ENCODE data around the gene FXYD7.

The FXYD7 gene

GRCh38 chr19:35168196-35168595 lies 25.1 kb downstream of the FXYD7 start:
- no peak for DNase-seq (ENCODE audit: low read depth)
- H3K4me3 ChIP-seq (ENCODE audit: low read depth, low read length): no peak overlapping the region
- no peak for TF ChIP-seq CTCF (conservative IDR thresholded peaks at IDR 0.05; ENCODE audit: low read depth, low read length)

- no peak for DNase-seq (ENCODE audit: low read depth)
- no peak overlapping the region for H3K4me3 ChIP-seq (ENCODE audit: low read depth, low read length)
- no peak for TF ChIP-seq CTCF (conservative IDR thresholded peaks at IDR 0.05; ENCODE audit: low read depth, low read length)
These were observed 26.4 kb downstream of the FXYD7 start for GRCh38 chr19:35169221-35169995.

- TF ChIP-seq CTCF (conservative IDR thresholded peaks at IDR 0.05; ENCODE audit: low read depth, low read length): no peak
- H3K4me3 ChIP-seq (ENCODE audit: low read depth, low read length): no peak overlapping the region
These were observed 27.5 kb downstream of the FXYD7 start for GRCh38 chr19:35170359-35171061.

GRCh38 chr19:35171730-35172129 lies 28.7 kb downstream of the FXYD7 start:
- no peak for DNase-seq (ENCODE audit: low read depth)

More at GRCh38 chr19:35170359-35171061, 27.5 kb downstream of the FXYD7 start:
- no peak for DNase-seq (ENCODE audit: low read depth)

GRCh38 chr19:35174226-35174625 lies 31.2 kb downstream of the FXYD7 start:
- TF ChIP-seq CTCF (conservative IDR thresholded peaks at IDR 0.05; ENCODE audit: low read depth, low read length): no peak
- no peak for DNase-seq (ENCODE audit: low read depth)

More at GRCh38 chr19:35171730-35172129, 28.7 kb downstream of the FXYD7 start:
- no peak overlapping the region for H3K4me3 ChIP-seq (ENCODE audit: low read depth, low read length)
- no peak for TF ChIP-seq CTCF (conservative IDR thresholded peaks at IDR 0.05; ENCODE audit: low read depth, low read length)

GRCh38 chr19:35176181-35176570 lies 33.1 kb downstream of the FXYD7 start:
- TF ChIP-seq CTCF (conservative IDR thresholded peaks at IDR 0.05; ENCODE audit: low read depth, low read length): no peak
- no peak overlapping the region for H3K4me3 ChIP-seq (ENCODE audit: low read depth, low read length)

More at GRCh38 chr19:35174226-35174625, 31.2 kb downstream of the FXYD7 start:
- no peak overlapping the region for H3K4me3 ChIP-seq (ENCODE audit: low read depth, low read length)

More at GRCh38 chr19:35176181-35176570, 33.1 kb downstream of the FXYD7 start:
- DNase-seq (ENCODE audit: low read depth): no peak
